IPS DF 19.7 (cell line): ENCODE results near the gene FGD3.
"Not testable (repeated sequence)": the region's sequence is repeated elsewhere in the genome, so short reads cannot be mapped to it uniquely, and the experiment has no call there.

Experiments
- DNase-seq: peaks from one replicate; pipeline ENCODE4 v3.0.0-alpha.2; 2013; ENCODE audit warnings: low read depth, low spot score

The FGD3 gene, protein sequence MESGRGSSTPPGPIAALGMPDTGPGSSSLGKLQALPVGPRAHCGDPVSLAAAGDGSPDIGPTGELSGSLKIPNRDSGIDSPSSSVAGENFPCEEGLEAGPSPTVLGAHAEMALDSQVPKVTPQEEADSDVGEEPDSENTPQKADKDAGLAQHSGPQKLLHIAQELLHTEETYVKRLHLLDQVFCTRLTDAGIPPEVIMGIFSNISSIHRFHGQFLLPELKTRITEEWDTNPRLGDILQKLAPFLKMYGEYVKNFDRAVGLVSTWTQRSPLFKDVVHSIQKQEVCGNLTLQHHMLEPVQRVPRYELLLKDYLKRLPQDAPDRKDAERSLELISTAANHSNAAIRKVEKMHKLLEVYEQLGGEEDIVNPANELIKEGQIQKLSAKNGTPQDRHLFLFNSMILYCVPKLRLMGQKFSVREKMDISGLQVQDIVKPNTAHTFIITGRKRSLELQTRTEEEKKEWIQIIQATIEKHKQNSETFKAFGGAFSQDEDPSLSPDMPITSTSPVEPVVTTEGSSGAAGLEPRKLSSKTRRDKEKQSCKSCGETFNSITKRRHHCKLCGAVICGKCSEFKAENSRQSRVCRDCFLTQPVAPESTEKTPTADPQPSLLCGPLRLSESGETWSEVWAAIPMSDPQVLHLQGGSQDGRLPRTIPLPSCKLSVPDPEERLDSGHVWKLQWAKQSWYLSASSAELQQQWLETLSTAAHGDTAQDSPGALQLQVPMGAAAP

DNA sequence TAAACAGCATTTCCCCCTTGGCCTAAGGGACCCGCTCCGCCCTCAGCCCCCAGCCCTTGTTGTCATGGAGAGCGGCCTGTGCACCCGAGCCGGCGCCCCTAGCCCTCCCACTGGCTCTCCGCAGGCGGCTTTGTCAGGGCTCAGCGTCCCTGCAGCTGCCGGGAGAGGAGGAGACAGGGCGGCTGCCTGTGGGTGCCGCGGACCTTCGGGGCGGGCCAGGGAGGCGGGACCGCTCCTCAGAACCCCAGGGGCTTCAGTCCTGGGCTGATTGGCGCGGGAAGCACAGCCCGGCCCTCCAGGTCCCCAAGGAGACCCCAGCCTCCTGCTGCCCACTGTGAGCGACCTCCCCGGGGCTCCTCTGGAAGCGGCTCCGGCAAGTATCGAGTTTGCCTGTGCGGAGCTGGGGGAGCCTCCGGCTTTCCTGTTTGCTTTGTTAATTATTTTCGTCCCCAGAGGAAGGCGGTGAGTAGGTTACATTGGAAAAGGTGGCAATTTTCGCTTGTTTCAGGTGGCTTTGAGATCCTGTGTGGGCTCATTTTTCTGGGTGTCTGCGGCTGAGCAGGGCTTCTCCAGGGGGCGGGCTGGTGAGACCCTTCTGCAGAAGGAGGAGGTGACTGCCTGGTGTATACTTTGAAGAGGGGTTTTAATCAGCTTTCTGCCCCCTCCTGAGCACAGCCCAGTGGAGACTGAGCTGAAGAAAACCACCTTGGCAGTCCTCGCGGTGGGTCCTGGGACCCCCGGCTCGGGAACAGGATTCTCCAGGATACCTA, at the start of gene FGD3:
FGD3 (plus strand) TSS at position 256 of the 770 bp plus-strand sequence. CDS start 28,734 bp downstream, outside the sequence.
- no peak for DNase-seq

DNA sequence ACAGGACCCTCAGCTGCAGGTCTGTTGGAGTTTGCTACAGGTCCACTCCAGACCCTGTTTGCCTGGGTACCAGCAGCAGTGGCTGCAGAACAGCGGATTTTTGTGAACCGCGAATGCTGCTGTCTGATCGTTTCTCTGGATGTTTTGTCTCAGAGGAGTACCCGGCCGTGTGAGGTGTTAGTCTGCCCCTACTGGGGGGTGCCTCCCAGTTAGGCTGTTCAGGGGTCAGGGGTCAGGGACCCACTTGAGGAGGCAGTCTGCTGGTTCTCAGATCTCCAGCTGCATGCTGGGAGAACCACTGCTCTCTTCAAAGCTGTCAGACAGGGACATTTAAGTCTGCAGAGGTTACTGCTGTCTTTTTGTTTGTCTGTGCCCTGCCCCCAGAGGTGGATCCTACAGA, 42.2 kb upstream of the FGD3 start:
- DNase-seq, result not testable (repeated sequence)

DNA sequence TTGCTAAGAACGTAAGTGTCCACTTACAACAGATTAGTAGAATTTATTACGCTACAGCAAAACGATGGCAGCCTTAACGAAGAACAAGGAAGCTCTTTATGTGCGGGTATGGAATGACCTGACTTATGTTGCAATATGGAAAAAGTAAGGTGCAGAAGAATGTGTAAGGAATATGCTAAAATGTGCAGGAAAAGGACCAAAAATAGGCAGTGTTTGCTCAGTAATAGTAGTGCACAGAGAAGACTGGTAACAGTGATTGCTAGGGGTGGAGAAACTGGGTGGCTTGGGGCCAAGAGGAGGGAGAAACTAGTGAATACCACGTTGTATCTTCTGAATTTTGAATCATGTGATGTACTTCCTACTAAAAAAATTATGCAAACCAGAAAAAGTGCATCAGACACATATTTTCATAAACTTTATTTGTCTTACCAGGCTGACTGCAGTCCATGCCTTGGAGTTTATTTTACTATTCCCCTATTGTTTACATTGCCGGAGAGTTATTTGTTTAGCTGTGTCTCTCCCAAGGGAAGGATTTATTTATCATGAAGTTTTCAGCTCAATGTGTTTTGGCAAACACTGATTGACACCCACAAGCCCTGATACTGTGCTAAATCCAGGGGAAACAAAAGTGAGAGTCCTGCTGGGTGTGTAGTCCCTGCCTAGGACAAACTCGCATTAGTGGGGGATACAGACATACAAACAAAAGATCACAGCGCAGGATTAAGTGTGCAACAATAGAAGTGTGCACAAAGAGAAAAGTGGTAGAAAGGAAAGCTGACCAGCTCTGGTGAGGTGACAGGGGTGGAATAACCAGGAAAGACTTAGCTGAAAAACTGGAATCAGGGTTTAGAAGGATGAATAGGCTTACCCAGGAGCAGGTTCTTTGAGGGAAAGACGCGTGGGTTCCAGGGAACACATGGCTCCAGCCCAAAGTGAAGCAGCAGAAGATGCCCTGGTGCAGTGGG, 35.5 kb upstream of the FGD3 start:
- no peak for DNase-seq

DNA sequence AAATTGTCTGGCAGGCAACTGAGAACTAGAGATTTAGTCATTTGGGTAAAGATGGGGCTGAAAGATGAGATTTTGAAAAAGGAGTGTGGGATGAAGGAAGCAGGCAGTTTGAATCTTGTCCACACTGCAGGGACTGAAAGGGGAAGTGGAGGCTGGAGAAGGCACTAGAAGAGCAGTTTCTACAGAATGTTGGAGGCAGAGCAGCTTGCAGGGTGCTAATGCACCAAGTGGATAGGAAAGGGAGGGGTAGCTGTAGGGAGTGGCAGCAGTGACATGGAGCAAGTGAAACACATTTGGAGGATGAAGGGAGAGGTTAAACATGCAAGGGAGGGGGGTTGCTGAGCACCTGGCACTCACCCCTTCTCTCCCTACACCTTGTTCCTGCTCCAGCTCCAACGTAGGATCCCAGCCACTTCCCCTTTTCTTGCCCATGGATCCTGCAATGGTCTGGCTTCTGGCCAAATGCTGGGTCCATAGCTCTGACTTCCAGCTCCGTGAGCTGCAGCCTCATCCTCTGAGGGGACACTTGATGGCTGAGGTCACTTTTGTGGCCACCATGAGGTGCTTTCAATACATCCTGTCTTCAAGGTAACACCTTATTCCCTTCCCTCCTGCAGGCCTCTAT, 30.0 kb upstream of the FGD3 start:
- no peak for DNase-seq

DNA sequence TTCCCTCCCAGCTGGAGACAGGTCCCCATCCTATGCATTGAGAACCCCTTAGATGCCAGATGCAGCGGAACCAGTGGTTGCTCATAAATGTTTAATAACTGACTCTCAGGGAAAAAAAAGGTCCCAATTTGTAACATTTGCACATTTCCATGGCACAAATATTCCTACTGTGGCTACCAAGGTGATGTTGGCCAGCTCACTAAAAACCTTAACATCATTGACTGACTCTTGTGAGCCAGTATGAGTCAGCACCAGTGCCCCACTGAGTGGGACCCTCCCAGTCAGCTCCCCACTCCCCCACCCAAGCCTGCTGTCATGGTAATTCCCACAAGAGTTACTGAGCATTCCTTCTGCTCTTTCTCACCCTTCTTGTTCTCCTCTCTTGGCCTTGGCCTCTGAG, 26.9 kb upstream of the FGD3 start:
- no peak for DNase-seq

DNA sequence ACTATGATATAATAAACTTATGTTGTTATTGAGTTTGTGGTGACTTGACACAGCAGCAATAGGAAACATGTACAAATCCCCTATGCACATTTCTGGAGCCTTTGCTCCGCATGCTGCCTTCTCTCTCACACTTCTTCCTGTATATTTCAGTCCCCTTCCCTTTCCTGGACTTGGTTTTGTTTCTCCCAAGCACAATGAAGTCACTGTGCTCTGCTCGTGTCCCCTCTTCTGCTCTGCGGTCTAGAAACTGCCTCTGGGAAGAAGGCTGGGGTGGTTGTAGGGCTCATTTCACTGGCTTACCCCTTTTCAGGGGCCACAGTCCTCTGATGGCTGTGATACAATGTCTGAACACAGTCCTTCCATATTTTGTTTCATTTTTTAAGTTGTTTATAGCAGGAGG, 15.7 kb upstream of the FGD3 start:
- DNase-seq, result no peak

DNA sequence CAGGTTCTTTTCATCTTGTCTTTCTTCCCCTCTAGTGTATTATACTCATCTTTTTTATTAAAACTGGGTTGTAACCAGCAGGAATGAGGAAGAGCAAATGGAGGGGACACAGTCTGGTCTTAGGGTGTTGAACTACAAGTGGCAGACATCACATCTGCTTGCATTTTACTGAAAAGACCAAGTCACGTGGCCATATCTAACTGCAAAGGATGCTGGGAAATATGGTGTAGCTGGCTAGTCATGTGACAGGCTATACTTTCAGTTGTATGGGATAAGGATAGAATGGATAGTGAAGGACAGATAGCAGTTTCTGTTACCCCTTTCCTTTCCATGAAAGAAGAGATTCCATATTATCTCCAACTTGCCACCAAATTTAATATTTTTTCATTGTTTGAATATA, 13.0 kb upstream of the FGD3 start:
- no peak for DNase-seq

DNA sequence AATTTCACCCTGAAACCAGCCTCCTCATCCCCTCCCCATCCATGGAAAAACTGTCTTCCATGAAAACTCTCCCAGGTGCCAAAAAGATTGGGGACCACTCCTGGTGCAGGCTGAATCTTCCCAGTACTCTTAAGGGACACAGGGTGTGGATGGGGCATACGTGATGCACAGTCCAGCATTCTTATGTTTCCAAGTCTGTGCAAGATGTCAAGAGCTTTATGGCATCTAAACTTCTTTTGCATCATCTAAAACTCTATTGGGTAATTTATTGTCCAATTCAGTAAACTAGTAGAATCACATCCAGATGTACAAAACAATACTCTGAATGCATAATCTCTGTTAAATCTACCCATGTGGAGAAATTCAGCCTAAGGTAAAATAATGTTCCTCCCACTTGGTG, 9.3 kb upstream of the FGD3 start:
- no peak for DNase-seq

DNA sequence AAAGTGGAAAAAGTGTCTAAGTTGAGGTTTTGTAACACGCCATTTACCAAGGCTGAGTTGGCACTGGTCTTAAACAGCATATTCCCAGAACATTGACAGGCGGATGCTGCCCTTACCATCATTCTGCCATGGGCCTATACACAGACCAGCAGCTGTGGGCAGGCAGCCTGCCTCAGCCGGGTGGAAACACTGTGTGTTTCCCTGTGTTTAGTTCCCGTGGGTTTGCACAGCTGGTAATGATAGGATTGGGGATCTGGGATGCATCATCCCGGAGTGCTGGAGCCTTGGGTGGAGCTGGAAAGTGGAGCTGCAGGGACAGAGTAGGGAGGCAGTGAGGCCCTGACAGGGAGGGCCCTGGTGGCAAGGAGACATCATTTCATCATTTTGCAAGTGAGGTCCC, 5.5 kb upstream of the FGD3 start:
- DNase-seq, result no peak

DNA sequence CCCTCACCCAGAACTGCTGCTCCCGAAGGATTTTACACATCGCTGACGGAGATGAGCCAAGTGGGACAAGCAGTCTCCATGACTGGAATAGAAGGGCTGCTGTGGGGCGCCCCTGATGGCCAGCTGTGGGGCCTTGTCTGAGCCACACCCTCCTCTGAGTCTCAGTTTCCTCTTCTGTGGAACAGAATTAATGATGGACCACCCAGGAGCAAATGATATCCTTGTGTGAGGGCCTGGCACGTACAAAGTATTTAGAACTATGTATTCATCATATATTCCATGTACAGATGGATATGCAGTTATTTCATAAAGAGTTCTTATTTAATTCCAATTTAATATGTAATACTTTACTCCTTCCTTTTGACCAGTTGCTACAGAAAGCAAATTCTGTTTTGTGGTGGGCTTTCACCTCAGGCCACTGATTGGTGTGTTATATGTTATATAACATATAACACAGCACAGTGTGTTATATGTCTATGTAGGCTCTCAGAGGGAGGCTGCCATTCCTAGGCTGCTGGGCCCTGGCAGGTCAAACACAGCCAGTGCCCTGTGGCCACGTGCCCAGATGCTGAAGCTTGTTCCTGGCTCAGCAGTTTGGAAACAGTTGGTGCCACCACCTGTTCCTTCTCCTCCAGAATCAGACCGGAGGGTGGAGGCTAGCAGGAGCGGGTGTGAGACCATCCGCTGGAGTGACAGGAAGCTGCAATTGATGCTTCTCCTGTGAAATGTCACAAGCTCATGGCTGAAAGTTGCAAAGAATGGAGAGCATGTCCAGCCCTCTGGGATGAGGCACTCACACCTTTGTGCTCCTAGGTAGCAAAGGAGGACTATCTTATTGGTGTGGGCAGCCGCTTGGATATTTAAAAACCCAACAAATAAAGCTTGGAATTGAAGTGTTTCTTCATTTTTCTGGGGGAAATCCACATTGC, 4.4 kb upstream of the FGD3 start:
- no peak for DNase-seq

DNA sequence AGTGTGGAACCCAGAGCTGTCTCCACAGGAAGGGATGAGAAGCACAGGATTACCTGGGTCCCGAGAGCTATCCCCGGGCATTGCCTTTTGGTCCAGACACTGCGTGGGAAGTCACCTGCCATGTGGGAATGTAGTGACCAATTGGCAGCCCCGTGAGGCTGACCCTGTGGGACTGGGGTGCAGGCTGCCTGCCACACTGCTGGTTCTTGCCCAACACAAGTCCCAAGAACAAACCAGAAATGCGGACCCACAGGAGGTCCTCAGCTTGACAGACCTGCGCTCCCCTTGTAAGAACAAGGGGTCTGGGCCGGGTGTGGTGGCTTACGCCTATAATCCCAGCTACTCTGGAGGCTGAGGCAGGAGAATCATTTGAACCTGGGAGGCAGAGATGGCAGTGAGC, 2.4 kb upstream of the FGD3 start:
- no peak for DNase-seq

DNA sequence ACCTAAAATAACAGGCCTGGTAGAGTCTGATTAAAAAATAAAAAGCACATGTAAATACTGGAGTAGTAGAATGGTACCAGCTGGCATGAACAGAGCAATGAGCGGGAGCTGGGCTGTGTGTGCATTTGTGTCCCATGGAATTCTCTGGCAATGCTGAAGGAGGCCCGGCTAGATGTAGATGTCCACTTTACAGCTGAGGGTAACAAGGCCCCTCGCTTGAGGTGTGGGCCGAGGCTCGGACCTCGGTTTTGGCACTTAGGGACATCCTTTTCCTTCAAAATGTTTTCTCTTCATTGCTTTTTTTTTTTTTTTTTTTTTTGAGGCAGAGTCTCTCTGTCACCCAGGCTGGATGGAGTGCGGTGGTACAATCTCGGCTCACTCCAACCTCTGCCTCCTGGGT, 1.5 kb upstream of the FGD3 start:
- DNase-seq, result no peak

DNA sequence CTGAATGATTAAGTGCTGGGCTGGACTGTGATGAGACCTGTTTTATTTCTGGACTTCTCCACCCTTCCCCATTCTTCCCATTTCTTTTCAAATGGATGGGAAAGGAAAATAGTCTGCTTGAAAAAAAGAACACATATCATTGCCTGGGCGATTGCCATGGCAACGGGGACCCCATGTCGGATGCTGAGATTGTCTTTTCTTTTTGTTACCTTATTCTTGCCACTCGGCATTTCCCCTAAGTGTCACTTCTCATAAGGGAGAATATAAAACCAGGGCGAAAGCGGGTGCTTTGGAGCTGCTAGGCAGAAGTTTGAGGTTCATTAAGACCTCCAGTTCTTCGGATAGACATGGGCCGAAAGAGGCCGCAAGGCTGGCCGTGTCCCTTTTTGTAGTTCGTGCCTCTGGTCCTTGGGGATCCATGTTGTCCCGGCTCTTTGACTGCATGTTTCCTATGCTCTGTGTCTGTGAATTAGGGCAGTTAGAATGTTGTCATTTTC, 763 bp downstream of the FGD3 start:
- DNase-seq, result no peak

DNA sequence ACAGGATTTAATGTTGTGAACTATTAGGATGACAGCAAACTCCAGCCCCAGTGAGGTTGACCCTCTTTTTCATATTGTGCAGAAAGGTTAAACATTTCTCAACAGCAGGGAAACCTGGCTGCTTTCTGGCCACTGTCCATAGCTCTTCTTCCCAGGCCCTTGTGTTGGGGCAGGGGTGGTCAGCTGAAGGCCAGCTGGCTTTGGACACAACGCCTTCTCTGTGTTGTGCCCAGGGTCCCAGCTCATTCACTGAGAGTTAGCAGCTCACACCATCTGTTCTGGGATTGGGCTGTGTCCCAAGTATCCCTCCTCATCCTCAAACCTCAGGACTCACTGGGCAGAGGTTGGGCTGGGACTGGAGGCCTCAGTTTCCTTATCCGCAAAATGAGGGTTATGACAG, 1.3 kb downstream of the FGD3 start:
- no peak for DNase-seq

DNA sequence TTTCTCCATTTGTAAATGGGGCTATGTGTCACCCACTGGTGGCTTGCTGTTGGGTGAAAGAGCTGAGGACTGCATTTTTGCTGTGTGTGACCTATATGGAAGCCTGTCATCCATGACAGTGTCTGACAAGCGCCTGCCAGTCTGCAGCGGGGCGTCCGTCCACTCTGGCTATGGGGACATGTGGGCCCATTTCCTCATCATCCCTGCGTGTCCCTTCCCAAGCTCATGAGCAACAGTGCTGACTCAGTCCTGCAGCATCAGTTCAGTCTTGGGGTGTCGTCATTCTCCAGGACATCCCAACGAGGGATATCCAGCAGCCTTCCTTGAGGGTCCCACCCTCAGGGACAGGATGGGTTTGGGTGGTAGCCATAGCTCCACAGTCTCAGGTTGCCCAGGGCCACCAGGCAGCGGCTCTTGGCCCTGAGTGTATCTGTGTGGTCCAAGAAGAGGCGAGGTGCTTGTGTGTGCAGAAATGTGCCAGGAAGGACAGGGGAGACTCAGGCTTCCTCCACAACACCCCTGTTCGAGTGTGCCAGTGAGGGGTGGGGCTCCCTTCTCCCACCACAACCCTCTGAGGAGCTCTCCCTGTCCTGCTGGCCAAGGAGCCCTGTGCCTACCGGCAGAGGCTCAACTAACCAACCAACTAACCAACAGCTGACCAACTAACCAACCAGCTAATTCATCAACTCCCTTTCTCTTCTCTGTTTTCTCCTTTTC, 2.1 kb downstream of the FGD3 start:
- DNase-seq, result no peak

DNA sequence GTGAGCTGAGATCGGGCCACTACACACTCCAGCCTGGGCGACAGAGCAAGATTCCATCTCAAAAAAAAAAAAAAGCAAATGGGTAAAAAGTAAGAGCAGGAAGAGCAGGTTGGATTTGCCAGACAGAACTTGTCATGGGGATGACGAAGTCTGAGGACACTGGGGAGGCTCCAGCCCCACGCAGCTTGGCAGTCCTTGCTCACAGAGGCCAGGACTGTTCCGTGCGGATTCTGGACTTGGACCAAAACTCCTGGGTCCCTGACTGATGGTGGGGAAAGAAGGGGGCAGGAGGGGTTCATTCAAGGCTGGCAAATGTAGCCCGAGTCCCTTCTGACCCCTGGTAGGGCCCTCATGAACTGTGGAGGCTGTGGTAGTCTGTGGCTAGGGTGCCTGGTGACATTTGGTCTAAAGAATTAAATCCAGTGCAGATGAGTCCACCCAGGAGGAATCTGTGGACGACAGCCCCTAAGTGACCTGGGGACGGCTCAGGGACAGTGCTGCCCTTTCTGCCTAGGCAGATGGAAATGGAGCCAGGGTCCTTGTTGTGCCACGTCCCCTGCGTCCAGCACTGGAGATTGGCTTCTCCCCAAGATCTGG, 3.1 kb downstream of the FGD3 start:
- DNase-seq, result no peak

DNA sequence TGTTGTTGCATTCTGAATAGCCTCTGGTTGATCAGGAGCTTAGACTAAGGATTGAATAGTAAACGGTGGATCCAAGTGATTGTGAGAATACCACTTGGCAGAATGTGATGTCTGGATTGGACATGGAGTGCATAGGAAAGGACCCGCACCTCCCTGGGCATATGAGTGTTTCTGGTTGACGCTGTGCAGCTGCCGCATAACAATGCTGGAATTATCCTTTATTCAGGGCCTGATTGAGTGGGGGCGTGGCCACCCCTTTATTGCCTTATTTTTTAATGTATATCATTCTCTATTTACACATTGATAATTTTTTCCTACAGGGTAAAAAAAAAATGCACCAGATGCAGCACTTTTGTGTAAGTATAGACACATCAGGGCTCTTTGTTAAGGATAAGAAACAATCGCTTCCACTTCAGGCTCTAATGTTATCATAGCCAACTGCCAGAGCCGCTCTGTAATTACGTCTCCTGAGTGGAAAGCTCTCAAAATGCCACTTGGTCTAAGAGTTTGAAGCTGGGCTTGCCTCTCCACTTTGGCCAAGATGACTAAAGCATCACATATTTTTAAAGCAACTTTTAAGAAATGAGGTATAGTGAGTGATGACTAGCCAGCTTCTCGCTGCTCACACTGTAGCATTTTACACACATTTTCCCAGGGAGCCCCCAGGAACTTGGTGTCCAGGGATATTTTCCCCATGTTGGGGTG, 5.7 kb downstream of the FGD3 start:
- no peak for DNase-seq
